Thyroid gland (tissue), 4 donors: ENCODE measurements around the gene LIN52. TPM values are rescaled to one million over a fixed set of nuclear protein-coding genes. Genes with fewer than 3 reads are reported as not detected.

Source experiments
- DNase-seq, 2 donors: peaks; one replicate each; pipeline ENCODE4 v3.0.0-alpha.2; 2019
- H3K27ac ChIP-seq, 3 donors: fragments of 200-600 bp; sonication (generic); 1 replicate in 2 of 3; 2 replicates in 1 of 3; pipeline ENCODE4 v1.5.1; 2016 to 2019; ENCODE audit warnings: mild to moderate bottlenecking in 1 of 3, moderate library complexity in 1 of 3
- H3K27me3 ChIP-seq: fragments of 200-600 bp; sonication (generic); one replicate; pipeline ENCODE4 v1.5.1; 2019
- H3K36me3 ChIP-seq, 2 donors: fragments of 200-600 bp; sonication (generic); one replicate each; pipeline ENCODE4 v1.5.1; 2016 to 2019
- H3K4me1 ChIP-seq, 2 donors: fragments of 200-600 bp; sonication (generic); one replicate each; pipeline ENCODE4 v1.5.1; 2017 to 2019
- H3K4me3 ChIP-seq, 3 donors: fragments of 200-600 bp; sonication (generic); replicated peaks in 1 of 3; 1 replicate in 2 of 3; 2 replicates in 1 of 3; pipeline ENCODE4 v1.5.1; 2016; ENCODE audit warnings: mild to moderate bottlenecking in 1 of 3
- H3K9me3 ChIP-seq: fragments of 200-600 bp; sonication (generic); one replicate; pipeline ENCODE4 v1.5.1; 2017
- POLR2A ChIP-seq, 2 donors: fragments of 450-650 bp; IDR thresholded peaks; one replicate each; pipeline ENCODE4 v1.6.1; 2017; ENCODE audit warnings: antibody characterized with exemption in 2 of 2, mild to moderate bottlenecking in 2 of 2, moderate library complexity in 1 of 2
- WGBS, 2 donors: methylation state at CpG; one replicate each; pipeline ENCODE4 v1.1.5; 2017; 5-methylcytosine and 5-hydroxymethylcytosine counted together
- intact Hi-C: fragments of 100-400 bp; cut with DNase I; formaldehyde crosslinking; loops from one replicate; pipeline ENCODE4 v1.15.1; 2023
- small RNA-seq: library from RNA; depleted of rRNA; stranded (forward); fragments of <200 nt; gene quantifications from one replicate; pipeline ENCODE3, GENCODE V24; 2016
- total RNA-seq, 4 donors: library from RNA; depleted of rRNA; stranded (reverse); fragments of >200 nt; gene quantifications; one replicate each; pipeline ENCODE4 v1.2.3, GENCODE V29; 2016
- TF ChIP-seq, protein P1 (sequence below), 6 experiments: fragments of 200-600 bp in 3 of 6; fragments of 450-650 bp in 3 of 6; sonication (generic) in 3 of 6; IDR thresholded peaks; one replicate each; pipeline ENCODE4 v1.5.1; 2016 to 2019; ENCODE audit warnings: antibody characterized with exemption in 6 of 6, mild to moderate bottlenecking in 2 of 6, inconsistent platforms in 1 of 6, moderate library complexity in 1 of 6

Gene LIN52
- total RNA-seq, 4 donors from 2014 or later = 5.8 to 12.7 (median 8.1) TPM

DNA sequence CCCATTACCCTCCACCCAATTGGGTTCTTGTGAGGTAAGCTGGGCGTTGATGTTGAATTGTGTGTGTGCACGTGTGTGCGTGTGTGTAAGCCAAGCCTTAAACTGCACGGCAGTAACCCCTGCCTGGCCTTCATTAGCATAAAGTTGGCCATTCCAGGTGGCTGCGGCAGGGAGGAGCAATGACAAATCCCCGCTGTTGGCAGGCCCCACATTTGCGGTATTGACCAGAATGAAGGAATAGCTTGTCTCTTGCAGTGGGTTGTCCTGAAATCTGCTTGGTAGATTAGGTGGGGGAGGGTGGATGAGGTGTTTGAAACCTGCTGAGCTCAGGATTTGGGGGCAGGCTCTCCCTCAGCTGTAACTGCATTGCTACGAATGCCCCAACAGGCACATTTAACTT lies 161.8 kb downstream of the LIN52 start:
- TF ChIP-seq, protein P1, sequence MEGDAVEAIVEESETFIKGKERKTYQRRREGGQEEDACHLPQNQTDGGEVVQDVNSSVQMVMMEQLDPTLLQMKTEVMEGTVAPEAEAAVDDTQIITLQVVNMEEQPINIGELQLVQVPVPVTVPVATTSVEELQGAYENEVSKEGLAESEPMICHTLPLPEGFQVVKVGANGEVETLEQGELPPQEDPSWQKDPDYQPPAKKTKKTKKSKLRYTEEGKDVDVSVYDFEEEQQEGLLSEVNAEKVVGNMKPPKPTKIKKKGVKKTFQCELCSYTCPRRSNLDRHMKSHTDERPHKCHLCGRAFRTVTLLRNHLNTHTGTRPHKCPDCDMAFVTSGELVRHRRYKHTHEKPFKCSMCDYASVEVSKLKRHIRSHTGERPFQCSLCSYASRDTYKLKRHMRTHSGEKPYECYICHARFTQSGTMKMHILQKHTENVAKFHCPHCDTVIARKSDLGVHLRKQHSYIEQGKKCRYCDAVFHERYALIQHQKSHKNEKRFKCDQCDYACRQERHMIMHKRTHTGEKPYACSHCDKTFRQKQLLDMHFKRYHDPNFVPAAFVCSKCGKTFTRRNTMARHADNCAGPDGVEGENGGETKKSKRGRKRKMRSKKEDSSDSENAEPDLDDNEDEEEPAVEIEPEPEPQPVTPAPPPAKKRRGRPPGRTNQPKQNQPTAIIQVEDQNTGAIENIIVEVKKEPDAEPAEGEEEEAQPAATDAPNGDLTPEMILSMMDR (IDR thresholded peaks at IDR 0.05) = no peak
- no peak for TF ChIP-seq POLR2A (IDR thresholded peaks at IDR 0.05)
- H3K36me3 ChIP-seq = no peaks in the 10 kb centered on the region
- DNase-seq = no peak
- no peak overlapping the region for H3K4me3 ChIP-seq
- H3K9me3 ChIP-seq = no peaks in the 10 kb centered on the region
- peaks cover 30% of the 10 kb centered on the region for H3K27me3 ChIP-seq
- peaks cover 3 to 7% of the 10 kb centered on the region in 2 donors for H3K4me1 ChIP-seq
- intact Hi-C loops = no loop called here
- H3K27ac ChIP-seq = no peak overlapping the region
- 74 to 78% methylated on average over 8 of the region's 8 CpGs for WGBS, 2 donors

DNA sequence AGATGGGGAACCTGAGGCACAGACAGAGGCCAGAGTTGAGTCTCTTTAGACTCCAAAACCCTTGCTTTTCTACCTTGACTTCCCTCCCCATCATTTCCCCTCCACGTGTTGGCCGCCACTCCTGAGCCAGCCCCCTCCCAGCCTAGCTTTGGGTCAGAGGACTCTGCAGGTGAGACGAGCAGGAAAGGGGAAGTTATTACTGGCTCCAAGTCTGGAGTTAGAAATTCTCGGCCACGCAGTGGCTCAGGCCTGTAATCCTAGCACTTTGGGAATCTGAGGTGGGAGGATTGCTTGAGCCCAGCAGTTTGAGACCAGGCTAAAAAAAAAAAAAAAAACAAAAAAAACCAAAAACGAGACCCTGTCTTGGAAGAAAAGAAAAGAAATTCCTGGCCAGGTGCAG lies 163.3 kb downstream of the LIN52 start:
- Histone ChIP-seq H3K4me1 (no peaks in the 10 kb centered on the region), H3K36me3 (no peaks in the 10 kb centered on the region), H3K27ac (no peak overlapping the region), H3K27me3 (peaks cover 15% of the 10 kb centered on the region), H3K9me3 (no peaks in the 10 kb centered on the region), H3K4me3 (no peak overlapping the region)
- no peak for DNase-seq
- WGBS, 2 donors = 54 to 55% methylated on average over 6 of the region's 6 CpGs
- intact Hi-C loops = no loop called here
- TF ChIP-seq, protein P1 (IDR thresholded peaks at IDR 0.05) = no peak
- no peak for TF ChIP-seq POLR2A (IDR thresholded peaks at IDR 0.05)

DNA sequence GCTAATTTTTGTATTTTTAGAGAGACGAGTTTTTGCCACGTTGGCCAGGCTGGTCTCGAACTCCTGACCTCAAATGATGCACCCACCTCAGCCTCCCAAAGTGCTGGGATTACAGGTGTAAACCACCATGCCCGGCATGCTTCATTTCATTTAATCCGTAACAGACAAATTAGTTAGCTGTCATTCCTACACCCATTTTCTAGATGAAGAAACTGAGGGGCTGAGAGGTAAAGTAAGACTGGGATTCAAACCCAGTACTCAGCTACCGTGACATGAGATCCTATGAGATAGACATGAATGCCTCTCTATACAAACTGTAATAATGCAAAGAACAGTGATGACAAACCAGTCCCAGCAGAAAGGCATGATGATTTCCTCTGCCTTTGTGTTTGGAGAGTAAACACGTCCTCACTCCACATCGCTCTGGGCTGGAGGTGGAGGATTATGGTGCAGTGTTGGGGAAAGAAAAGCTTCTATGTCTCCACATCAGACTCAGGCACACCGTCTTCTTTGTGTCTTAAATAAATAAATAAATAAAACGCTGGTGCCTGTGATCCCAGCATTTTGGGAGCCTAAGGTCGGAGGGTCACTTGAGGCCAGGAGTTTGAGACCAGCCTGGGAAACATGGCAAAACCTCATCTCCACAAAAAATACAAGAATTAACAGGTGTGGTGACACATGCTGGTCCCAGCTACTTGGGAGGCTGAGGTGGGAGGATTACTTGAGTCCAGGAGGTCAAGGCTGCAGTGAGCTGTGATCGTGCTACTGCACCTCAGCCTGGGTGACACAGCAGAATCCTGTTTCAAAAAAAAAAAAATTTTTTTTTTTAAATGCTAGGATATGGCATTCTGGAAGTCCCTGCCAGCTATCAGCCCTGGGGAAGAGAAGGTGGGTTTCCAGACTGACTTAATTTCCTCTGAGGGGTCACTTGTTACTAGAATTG lies 164.9 kb downstream of the LIN52 start:
- TF ChIP-seq POLR2A (IDR thresholded peaks at IDR 0.05) = no peak
- TF ChIP-seq, protein P1 (IDR thresholded peaks at IDR 0.05) = no peak
- no peak for DNase-seq
- intact Hi-C loops = loop anchor here (5.0 kb wide), 1 partner anchor 137 kb away; no protein-coding TSS in a partner anchor
- 68 to 72% methylated on average over 12 of the region's 12 CpGs for WGBS, 2 donors
- H3K4me1 ChIP-seq = no peaks in the 10 kb centered on the region
- H3K27ac ChIP-seq = no peak overlapping the region
- no peak overlapping the region for H3K4me3 ChIP-seq
- no peaks in the 10 kb centered on the region for H3K36me3 ChIP-seq
- no peaks in the 10 kb centered on the region for H3K9me3 ChIP-seq
- H3K27me3 ChIP-seq = no peaks in the 10 kb centered on the region

Small RNA genes within 50 kb of the gene (small RNA-seq; reads per million reads assigned to genes)
- gene AC006349.1 (not detected), gene RN7SL530P (not detected)

Other genes starting within 250 kb of the LIN52 start
- gene PTGR2, start 233.1 kb upstream of the LIN52 start, total RNA-seq = 10 to 100 TPM; 16.3 to 43.3 (median 27.3) TPM
- gene ZNF410, start 198.1 kb upstream of the LIN52 start, total RNA-seq = 10 to 100 TPM; 48.8 to 57.3 (median 51.2) TPM
- 1 to 10 TPM; 4.3 to 9.7 (median 6.0) TPM for gene FAM161B, start 134.9 kb upstream of the LIN52 start, total RNA-seq
- gene COQ6, start 134.7 kb upstream of the LIN52 start, total RNA-seq = 100 to 1,000 TPM in 1 of 4 donors, 10 to 100 TPM in 3; 33.2 to 106 (median 49.7) TPM
- 10 to 100 TPM in 2 of 4 donors, 1 to 10 TPM in 2; 8.1 to 12.6 (median 10.0) TPM for gene ENTPD5, start 65.7 kb upstream of the LIN52 start, total RNA-seq
- 10 to 100 TPM; 19.6 to 36.8 (median 22.4) TPM for gene BBOF1, start 65.6 kb upstream of the LIN52 start, total RNA-seq
- gene ALDH6A1, start 503 bp upstream of the LIN52 start, total RNA-seq = 10 to 100 TPM; 31.4 to 58.0 (median 44.4) TPM
- gene VSX2, start 154.5 kb downstream of the LIN52 start, total RNA-seq = not detected
- 10 to 100 TPM; 45.2 to 79.5 (median 62.0) TPM for gene ABCD4, start 218.0 kb downstream of the LIN52 start, total RNA-seq